ENCODE measurements around the gene TMEM54. TPM values are rescaled to one million over a fixed set of nuclear protein-coding genes. Genes with fewer than 3 reads are reported as not detected.

TMEM54 gene
- total and polyA plus RNA-seq, 9 of the 15 experiments (the other 6 are each of a cell fraction or from before 2014, with no cell fraction given) = 1.00 to 16.2 (median 8.2) TPM

- TF ChIP-seq MGA (IDR thresholded peaks at IDR 0.05) = no peak
- no peak for TF ChIP-seq KAT8 (IDR thresholded peaks at IDR 0.05; ENCODE audit: low read depth)
- no peak for TF ChIP-seq ZNF77 (CRISPR knock-in tag; IDR thresholded peaks at IDR 0.05)
- TF ChIP-seq THRAP3 (IDR thresholded peaks at IDR 0.05; ENCODE audit: borderline replicate concordance) = no peak
- no peak for TF ChIP-seq HOMEZ (CRISPR knock-in tag; IDR thresholded peaks at IDR 0.05)
- TF ChIP-seq ZNF347 (CRISPR knock-in tag; IDR thresholded peaks at IDR 0.05; ENCODE audit: low read depth) = no peak
- TF ChIP-seq HDAC6 (IDR thresholded peaks at IDR 0.05; ENCODE audit: low read depth, low read length) = no peak
- no peak for TF ChIP-seq THAP12 (CRISPR knock-in tag; IDR thresholded peaks at IDR 0.05)
These were observed 15.0 kb downstream of the TMEM54 start, which contains the start of gene HPCA (continued) for GRCh38 chr1:32886004-32886827.

All from K562 (cell line).